Head of caudate nucleus (tissue), 42 donors: ENCODE measurements around the gene GNAO1.
"Not testable (repeated sequence)": the region's sequence is repeated elsewhere in the genome, so short reads cannot be mapped to it uniquely, and the experiment has no call there.

Source experiments
- DNase-seq, 42 donors: peaks; one replicate each; pipeline versions ENCODE4 v3.0.0 to v3.0.0-alpha.2; 2020 to 2021; ENCODE audit warnings: mixed read lengths in 7 of 42
- intact Hi-C: fragments of 100-400 bp; cut with DNase I; formaldehyde crosslinking; loops from one replicate; pipeline ENCODE4 v1.15.0; 2022

The GNAO1 gene

GRCh38 chr16:56380778-56381485 is 189.6 kb downstream of the GNAO1 start:
- intact Hi-C loops, DNase-seq: not testable (repeated sequence)

GRCh38 chr16:56382459-56382858 is 191.2 kb downstream of the GNAO1 start:
- intact Hi-C loops = no loop called here
- no peak for DNase-seq

- no peak for DNase-seq
- intact Hi-C loops = no loop called here
These were observed 191.6 kb downstream of the GNAO1 start for GRCh38 chr16:56382901-56383355.

- DNase-seq = no peak
- intact Hi-C loops = no loop called here
These were observed 192.9 kb downstream of the GNAO1 start for GRCh38 chr16:56384074-56384721.

DNA sequence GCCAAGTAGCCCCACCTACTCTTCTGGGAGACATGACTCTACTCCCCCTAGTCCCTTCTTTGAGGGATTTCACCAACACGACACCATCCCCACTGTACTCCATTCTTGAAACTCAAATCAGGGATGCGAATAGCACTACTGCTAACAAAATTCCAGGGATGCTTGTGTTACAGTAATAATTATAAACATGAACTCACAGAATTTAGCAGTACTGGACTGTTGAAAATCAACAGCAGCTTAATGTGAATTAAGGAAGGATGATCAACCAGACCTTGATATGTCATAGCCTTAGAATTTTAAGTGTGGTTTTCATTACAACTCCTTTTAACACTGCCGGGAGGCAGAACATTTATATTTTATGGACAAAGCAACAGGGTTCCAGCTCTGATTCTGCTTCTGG is 196.1 kb downstream of the GNAO1 start:
- DNase-seq = no peak
- intact Hi-C loops = no loop called here

- DNase-seq = no peak
- intact Hi-C loops = no loop called here
These were observed 196.9 kb downstream of the GNAO1 start for GRCh38 chr16:56388209-56388608.

- intact Hi-C loops = no loop called here
- no peak for DNase-seq
These were observed 198.3 kb downstream of the GNAO1 start for GRCh38 chr16:56389554-56389953.

DNA sequence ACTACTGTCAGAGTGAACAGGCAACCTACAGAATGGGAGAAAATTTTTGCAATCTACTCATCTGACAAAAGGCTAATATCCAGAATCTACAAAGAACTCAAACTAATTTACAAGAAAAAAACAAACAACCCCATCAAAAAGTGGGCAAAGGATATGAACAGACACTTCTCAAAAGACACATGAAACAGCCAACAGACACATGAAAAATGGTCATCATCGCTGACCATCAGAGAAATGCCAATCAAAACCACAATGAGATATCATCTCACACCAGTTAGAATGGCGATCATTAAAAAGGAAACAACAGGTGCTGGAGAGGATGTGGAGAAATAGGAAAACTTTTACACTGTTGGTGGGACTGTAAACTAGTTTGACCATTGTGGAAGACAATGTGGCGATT is 205.4 kb downstream of the GNAO1 start:
- intact Hi-C loops, DNase-seq: not testable (repeated sequence)

- intact Hi-C loops = no loop called here
- DNase-seq = no peak
These were observed 207.8 kb downstream of the GNAO1 start for GRCh38 chr16:56399047-56399446.

- intact Hi-C loops = no loop called here
- no peak for DNase-seq
These were observed 208.2 kb downstream of the GNAO1 start for GRCh38 chr16:56399486-56399885.

- DNase-seq = no peak
- intact Hi-C loops = no loop called here
These were observed 209.2 kb downstream of the GNAO1 start for GRCh38 chr16:56400458-56400857.

GRCh38 chr16:56401482-56401881 is 210.2 kb downstream of the GNAO1 start:
- no peak for DNase-seq
- intact Hi-C loops = no loop called here

DNA sequence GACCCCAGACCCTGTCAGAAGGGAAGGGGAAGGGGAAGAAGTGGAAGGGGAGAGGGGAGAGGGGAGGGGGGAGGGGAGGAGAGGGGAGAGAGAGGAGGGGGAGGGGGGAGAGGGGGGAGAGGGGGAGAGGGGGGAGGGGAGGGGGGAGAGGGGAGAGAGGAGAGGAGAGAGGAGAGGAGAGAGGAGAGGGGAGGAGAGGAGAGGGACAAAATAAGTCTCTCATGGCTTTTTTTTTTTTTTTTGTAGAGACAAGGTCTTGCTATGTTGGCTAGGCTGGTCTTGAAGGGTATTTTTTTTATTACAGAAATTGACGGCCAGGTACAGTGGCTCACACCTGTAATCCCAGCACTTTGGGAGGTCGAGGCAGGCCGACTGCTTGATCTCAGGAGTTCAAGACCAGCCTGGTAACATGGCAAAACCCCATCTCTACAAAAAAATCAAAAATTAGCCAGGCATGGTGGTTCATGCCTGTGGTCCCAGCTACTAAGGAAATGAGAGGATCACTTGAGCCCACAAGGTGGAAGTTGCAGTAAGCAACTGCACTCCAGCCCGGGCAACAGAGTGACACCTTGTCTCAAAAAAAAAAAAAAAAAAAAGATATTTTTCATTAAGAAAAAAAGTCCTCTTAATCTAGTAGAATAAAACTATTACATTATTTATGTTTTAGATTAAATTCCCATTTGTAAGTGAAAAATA is 214.8 kb downstream of the GNAO1 start:
- intact Hi-C loops = no loop called here
- no peak for DNase-seq
